Measurements from ENCODE around the gene LYSMD3. TPM values are rescaled to one million over a fixed set of nuclear protein-coding genes. Genes with fewer than 3 reads are reported as not detected.

Gene LYSMD3
- total RNA-seq, 2 donors from 2014 or later, result 20.4 to 32.0 TPM

DNA sequence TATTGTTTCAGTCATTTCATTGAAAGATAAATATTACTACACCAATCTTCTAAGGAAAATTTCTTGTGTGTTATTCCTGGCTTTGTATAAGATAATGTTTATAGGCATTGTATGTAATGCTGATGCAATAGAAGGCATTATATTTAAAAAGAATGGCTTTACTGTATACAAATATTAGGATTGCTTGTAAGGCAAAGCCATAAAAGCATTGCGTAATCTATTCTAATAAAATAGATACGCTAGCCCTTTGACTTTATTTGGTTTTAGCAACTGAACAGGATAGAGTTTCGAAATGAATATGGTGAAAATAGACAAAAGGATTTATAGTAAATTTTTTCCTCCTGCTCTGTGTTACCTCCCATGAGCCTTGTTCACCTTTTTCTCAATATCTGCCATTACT, 5.5 kb upstream of the LYSMD3 start:
- no peak overlapping the region for H3K4me3 ChIP-seq
- intact Hi-C loops (cut with DNase I), result no loop called here
- H3K4me1 ChIP-seq, result peaks cover 5% of the 10 kb centered on the region
- no peak for DNase-seq
- H3K9ac ChIP-seq (ENCODE audit: low read depth in 2 of 2, low read length in 2 of 2), result no peak overlapping the region
- no peak overlapping the region for H3K27ac ChIP-seq
- H3K36me3 ChIP-seq, result no peaks in the 10 kb centered on the region
- H3K27me3 ChIP-seq, result no peaks in the 10 kb centered on the region
- no peaks in the 10 kb centered on the region for H3K9me3 ChIP-seq
- TF ChIP-seq, protein P1, sequence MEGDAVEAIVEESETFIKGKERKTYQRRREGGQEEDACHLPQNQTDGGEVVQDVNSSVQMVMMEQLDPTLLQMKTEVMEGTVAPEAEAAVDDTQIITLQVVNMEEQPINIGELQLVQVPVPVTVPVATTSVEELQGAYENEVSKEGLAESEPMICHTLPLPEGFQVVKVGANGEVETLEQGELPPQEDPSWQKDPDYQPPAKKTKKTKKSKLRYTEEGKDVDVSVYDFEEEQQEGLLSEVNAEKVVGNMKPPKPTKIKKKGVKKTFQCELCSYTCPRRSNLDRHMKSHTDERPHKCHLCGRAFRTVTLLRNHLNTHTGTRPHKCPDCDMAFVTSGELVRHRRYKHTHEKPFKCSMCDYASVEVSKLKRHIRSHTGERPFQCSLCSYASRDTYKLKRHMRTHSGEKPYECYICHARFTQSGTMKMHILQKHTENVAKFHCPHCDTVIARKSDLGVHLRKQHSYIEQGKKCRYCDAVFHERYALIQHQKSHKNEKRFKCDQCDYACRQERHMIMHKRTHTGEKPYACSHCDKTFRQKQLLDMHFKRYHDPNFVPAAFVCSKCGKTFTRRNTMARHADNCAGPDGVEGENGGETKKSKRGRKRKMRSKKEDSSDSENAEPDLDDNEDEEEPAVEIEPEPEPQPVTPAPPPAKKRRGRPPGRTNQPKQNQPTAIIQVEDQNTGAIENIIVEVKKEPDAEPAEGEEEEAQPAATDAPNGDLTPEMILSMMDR (IDR thresholded peaks at IDR 0.05), result no peak

DNA sequence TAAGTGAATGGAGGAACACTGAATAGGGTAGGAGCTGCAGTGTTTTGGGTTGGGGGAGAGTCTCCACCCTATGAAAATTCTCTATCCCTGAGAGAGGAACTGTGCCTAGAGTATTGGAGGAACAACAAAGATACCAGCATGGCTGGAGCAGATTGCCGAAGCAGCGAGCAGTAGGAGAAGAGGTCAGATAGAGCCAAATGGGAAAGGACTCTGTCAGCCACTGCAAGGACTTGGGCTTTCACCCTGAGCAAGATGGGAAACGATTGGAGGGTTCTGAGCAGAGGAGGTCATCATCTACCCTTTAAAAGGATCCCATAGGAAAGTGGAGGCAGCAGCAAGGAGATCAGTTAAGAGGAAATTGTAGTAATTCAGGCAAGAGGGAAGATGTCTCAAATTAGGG, 4.4 kb upstream of the LYSMD3 start:
- TF ChIP-seq, protein P1 (IDR thresholded peaks at IDR 0.05), result no peak
- intact Hi-C loops (cut with DNase I), result no loop called here
- Histone ChIP-seq H3K27ac (no peak overlapping the region), H3K27me3 (no peaks in the 10 kb centered on the region), H3K4me3 (no peak overlapping the region), H3K4me1 (peaks cover 5% of the 10 kb centered on the region), H3K9ac (ENCODE audit: low read depth in 2 of 2, low read length in 2 of 2) (no peak overlapping the region), H3K36me3 (no peaks in the 10 kb centered on the region), H3K9me3 (no peaks in the 10 kb centered on the region)
- no peak for DNase-seq

DNA sequence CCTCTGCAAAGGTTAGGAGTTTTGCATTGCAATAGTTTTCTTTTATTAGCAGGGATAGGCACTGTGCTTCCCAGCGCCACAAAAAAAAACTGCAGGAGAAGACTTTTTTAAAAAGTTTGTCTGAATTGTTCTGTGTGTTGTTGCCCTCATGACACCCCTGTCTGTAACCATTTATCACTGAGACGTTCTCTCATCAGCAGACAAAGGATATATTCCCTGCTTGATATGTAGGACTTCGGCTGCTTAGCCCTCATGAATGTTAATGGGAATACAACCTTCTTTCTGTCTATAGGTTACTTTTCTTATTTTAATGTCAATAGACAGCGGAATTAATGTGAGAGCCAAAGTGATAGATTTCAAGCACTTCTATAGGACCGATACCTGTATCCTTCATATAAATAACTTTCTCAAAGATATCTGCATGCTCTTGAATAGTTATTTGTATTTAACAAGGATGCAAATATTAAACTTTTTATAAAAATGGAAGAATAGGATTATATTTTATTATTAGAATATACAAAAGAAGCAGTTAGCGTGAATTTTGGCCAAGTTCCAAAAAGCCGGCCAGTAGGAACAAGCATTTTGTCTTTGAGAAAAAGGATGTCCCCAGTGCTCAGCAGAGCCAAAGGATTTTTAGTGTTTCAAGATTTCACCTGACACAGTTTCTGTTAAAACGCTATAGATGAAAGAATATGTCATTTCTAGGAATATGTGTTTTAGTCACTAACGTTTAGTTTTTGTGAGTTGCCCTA, 1.5 kb upstream of the LYSMD3 start:
- no peak overlapping the region for H3K27ac ChIP-seq
- intact Hi-C loops (cut with DNase I), result loop anchor here (2.0 kb wide), 1 partner anchor 94 kb away; no protein-coding TSS in a partner anchor
- no peaks in the 10 kb centered on the region for H3K27me3 ChIP-seq
- no peak overlapping the region for H3K9ac ChIP-seq (ENCODE audit: low read depth in 2 of 2, low read length in 2 of 2)
- H3K4me3 ChIP-seq, result no peak overlapping the region
- peaks cover 18% of the 10 kb centered on the region for H3K4me1 ChIP-seq
- H3K9me3 ChIP-seq, result no peaks in the 10 kb centered on the region
- no peak for DNase-seq
- TF ChIP-seq, protein P1 (IDR thresholded peaks at IDR 0.05), result no peak
- H3K36me3 ChIP-seq, result no peaks in the 10 kb centered on the region

DNA sequence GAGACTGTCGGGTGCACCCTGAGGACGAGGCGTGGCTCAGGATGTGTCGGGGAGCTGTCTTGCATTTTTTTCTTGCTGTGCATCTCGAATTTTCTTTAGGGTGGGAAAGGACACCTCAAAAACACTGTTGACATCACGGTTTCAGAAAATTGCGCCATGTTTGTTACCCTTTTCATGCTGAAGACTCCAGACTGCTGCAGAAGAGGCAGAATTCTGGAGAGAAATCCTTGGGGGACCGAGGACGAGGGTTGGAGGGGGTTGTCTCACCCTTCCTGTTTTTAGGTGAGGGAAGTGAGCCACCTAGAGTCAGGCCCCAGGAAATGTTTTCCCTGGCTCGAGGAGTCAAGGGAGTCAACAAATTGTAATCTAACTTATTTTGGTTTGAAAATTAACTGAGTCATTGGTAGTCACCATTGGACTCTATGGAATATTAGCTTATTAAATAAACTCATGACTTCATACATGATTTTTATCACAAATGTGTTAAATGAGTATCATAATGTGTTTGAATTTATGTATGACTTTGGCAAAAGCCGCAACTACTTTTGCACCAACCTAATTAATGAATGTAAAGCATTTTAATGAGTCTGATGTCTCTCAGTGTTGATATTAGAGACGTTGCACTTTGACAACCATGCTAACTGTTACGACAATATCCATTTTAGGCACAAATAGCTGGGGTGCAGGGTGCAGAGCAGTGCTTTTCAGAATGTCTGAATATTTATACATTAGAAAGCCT, 724 bp upstream of the LYSMD3 start:
- TF ChIP-seq, protein P1 (IDR thresholded peaks at IDR 0.05), result peak; percentile 70
- Histone ChIP-seq H3K27me3 (no peaks in the 10 kb centered on the region), H3K4me1 (peaks cover 18% of the 10 kb centered on the region), H3K9ac (ENCODE audit: low read depth in 2 of 2, low read length in 2 of 2) (peak overlapping the region; percentile 68 to 100), H3K4me3 (peak overlapping the region; percentile 75), H3K36me3 (no peaks in the 10 kb centered on the region), H3K27ac (peak overlapping the region; percentile 84), H3K9me3 (no peaks in the 10 kb centered on the region)
- DNase-seq, result peak; percentile 81
- intact Hi-C loops (cut with DNase I), result loop anchor here (2.0 to 5.0 kb wide), 2 partner anchors 58 to 93 kb away; partner anchors contain the start of genes MBLAC2 and POLR3G

DNA sequence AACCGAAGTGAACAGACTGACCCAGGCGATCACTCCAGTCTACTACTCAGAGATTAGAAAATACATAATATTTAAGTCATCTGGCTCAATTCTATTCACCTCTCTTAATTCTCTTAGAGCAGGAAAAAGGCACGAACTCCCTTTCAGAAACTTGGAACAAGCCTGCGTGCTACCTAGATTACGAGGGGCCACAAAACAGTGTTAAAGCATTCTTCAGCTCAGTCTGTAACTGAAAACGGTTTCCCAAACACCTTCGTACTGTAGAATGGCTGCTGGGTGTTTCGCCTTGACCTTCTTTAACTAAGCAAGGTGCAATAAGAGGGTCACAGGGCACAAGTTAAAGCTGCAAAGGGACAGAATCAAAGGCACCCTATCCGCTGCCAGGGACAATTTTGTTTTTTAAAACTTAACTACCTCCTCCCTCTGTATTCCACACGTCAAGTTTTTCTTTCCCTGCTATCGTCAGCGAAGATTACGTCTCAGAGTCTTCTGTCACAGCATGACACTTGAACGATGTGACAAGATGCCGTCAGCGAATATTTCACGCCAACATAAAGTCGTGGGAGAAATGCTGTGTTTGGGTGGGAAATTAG, 687 bp downstream of the LYSMD3 start:
- intact Hi-C loops (cut with DNase I), result loop anchor here (5.0 kb wide), 1 partner anchor 56 kb away; the partner anchor contains the start of genes MBLAC2 and POLR3G
- TF ChIP-seq, protein P1 (IDR thresholded peaks at IDR 0.05), result no peak
- no peaks in the 10 kb centered on the region for H3K27me3 ChIP-seq

More for the DNA sequence above, 687 bp downstream of the LYSMD3 start:
- Histone ChIP-seq H3K4me1 (peaks cover 18% of the 10 kb centered on the region), H3K4me3 (peak overlapping the region; percentile 75), H3K9ac (ENCODE audit: low read depth in 2 of 2, low read length in 2 of 2) (peak overlapping the region; percentile 97 to 100), H3K27ac (peak overlapping the region; percentile 84), H3K9me3 (no peaks in the 10 kb centered on the region), H3K36me3 (peaks cover under 1% of the 10 kb centered on the region)
- DNase-seq, result peak; percentile 27

Data from colonic mucosa (tissue), 4 donors.